IMR-90 (cell line): ENCODE results near the gene IQCB1.

ENCODE experiments used
- CHD1 ChIP-seq: IDR thresholded peaks from 2 replicates; pipeline ENCODE4 v1.6.1; 2012; ENCODE audit warnings: low read depth, low read length, improper control_type of control experiment
- CTCF ChIP-seq: conservative IDR thresholded peaks from 2 replicates; pipeline ENCODE4 v1.5.1; 2012; ENCODE audit warnings: mild to moderate bottlenecking, low read depth, low read length, improper control_type of control experiment
- ELK1 ChIP-seq: fragments of 150-350 bp; IDR thresholded peaks from 2 replicates; pipeline ENCODE4 v1.6.1; 2016; ENCODE audit warnings: low read depth, mild to moderate bottlenecking, low read length, moderate library complexity, borderline replicate concordance
- MXI1 ChIP-seq: IDR thresholded peaks from 2 replicates; pipeline ENCODE4 v1.6.1; 2012; ENCODE audit warnings: low read depth, mild to moderate bottlenecking, low read length, moderate library complexity, borderline replicate concordance
- POLR2A ChIP-seq: IDR thresholded peaks from 2 replicates; pipeline ENCODE4 v1.6.1; 2012; ENCODE audit warnings: mild to moderate bottlenecking, low read depth, low read length
- RCOR1 ChIP-seq: IDR thresholded peaks from 2 replicates; pipeline ENCODE4 v1.6.1; 2012; ENCODE audit warnings: mild to moderate bottlenecking, low read length, improper control_type of control experiment; ENCODE audit not compliant: insufficient replicate concordance
- RFX5 ChIP-seq: IDR thresholded peaks from 2 replicates; pipeline ENCODE4 v1.8.0; 2012; ENCODE audit warnings: low read depth, mild to moderate bottlenecking, low read length, moderate library complexity
- SMC3 ChIP-seq: fragments of 150-350 bp; IDR thresholded peaks from 2 replicates; pipeline ENCODE4 v1.6.1; 2016; ENCODE audit warnings: low read depth, mild to moderate bottlenecking, antibody characterized with exemption, low read length, moderate library complexity
- USF2 ChIP-seq: fragments of 150-350 bp; IDR thresholded peaks from 2 replicates; pipeline ENCODE4 v1.6.1; 2017; ENCODE audit warnings: mild to moderate bottlenecking, antibody characterized with exemption, low read length, low read depth

- TF ChIP-seq CTCF (no peak), SMC3 (no peak), USF2 (no peak), RFX5 (no peak), POLR2A (no peak), MXI1 (no peak), RCOR1 (no peak), CHD1 (no peak), ELK1 (no peak)
Measured at GRCh38 chr3:121793078-121793477, 41.8 kb downstream of the IQCB1 start.
